A204.1 (cell line): ENCODE data around the gene DLK2.
"Not testable (repeated sequence)": the region's sequence is repeated elsewhere in the genome, so short reads cannot be mapped to it uniquely, and the experiment has no call there.

Experiments used
- FAIRE-seq: peaks from 2 replicates; lab custom pipeline; 2012; peaks lifted over from hg19 to GRCh38; lab: Jason Lieb, UNC

DLK2 gene, protein sequence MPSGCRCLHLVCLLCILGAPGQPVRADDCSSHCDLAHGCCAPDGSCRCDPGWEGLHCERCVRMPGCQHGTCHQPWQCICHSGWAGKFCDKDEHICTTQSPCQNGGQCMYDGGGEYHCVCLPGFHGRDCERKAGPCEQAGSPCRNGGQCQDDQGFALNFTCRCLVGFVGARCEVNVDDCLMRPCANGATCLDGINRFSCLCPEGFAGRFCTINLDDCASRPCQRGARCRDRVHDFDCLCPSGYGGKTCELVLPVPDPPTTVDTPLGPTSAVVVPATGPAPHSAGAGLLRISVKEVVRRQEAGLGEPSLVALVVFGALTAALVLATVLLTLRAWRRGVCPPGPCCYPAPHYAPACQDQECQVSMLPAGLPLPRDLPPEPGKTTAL

DNA sequence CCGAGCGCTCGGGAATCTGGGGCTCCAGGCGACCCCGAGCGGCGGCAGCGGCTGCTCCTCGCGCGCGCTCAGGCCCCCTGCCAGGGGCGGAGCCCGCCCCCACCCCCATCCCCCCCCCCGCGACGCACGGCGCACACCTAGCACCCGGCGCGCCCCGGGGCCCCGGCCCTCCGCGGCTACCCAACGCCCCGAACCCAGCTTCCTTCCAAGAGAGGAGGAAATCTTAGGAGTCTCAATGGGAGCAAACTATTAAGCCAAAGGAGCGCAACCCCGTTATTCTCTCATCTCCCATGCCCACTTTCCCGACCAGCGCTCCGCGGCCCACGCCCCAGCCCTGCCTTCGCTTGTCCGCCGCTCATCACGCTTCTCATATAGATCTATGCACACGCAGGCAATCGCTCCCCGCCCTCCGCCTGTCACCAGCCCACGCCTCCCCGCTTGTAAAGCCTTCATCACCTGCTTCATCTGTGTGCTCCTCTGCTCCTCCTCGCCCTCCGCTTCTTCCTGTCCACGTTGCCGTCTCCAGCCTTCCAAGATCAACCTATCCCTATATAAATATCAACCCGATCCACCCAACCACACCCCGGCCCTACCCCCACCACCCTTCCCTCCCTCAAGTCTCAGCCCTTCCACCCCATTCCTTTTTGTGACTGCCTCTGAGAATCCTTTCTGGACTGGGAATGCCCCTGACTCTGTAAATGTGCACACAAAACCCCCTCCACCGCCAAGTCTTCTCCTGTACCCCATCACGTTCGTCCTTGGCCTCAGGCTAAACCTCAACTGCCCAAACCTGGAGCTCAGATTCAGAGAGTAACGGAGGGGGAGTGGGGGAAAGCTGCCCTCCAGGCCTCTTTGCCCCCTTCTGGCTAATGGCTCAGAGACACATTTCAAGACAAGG lies at the start of gene DLK2:
TSS of gene DLK2 (minus strand) at position 18 of the 898 bp plus-strand sequence. CDS start 723 bp downstream, outside the sequence.
- FAIRE-seq = no peak

DNA sequence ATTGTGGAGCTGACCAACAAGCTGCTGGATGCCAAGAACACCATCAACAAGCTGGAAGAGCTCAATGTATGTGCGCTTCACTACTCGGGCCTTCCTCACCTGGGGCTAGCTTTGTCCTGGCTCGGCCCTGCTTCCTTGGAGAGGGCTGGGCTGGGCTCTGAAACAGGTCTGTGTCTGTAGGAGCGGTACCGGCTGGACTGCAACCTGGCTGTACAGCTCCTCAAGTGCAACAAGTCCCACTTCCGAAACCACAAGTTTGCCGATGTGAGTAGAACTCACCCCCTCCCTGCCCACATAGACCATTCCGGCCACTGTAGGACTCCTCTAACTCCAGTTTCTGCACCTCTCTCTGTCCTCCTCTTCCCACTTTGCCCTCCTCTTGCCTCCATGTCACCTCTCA lies 48.1 kb upstream of the DLK2 start:
- no peak for FAIRE-seq

- no peak for FAIRE-seq
These were observed 47.3 kb upstream of the DLK2 start for GRCh38 chr6:43502666-43503065.

GRCh38 chr6:43500921-43501320 lies 45.6 kb upstream of the DLK2 start:
- no peak for FAIRE-seq

DNA sequence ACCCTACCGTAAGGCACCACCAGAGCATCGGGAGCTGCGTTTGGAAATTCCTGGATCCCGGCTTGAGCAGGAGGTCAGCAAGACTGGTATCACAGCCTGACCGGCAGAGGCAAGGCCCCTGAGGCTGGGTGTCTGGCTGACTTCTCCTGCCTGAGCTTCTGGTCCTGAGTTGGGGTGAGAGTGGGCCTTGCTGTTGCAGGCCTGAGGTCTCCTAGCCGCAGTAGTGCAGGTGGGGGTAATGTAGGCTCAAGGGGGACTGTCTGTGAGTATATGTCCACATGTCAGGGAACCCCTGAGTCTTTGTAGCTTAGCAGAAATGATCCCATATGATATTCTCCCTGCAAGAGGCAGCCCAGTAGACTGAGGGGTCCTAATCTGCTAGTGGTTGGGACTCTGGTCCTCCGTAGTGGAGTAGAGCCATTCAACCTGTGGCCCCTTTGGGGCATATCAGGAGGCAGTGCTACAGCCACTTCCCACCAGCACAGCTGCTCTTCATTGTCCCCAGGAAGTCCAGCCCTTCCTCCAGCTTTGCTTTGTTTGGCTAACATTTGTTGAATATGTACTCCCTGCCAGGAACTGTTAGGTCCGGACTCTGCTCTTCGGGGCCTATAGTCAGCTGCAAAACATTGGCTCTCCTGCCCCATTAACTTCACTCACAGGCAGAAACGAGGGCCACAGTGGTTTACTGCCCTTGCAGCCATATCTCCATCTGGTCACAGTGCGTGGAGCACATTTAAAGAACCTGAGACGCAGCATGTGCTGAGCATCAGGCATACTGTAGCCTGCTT lies 43.9 kb upstream of the DLK2 start:
- FAIRE-seq = no peak

- FAIRE-seq = not testable (repeated sequence)
These were observed 42.9 kb upstream of the DLK2 start for GRCh38 chr6:43498291-43498690.

GRCh38 chr6:43497689-43498088 lies 42.3 kb upstream of the DLK2 start:
- FAIRE-seq = no peak

GRCh38 chr6:43497129-43497396 lies 41.7 kb upstream of the DLK2 start:
- FAIRE-seq = no peak

DNA sequence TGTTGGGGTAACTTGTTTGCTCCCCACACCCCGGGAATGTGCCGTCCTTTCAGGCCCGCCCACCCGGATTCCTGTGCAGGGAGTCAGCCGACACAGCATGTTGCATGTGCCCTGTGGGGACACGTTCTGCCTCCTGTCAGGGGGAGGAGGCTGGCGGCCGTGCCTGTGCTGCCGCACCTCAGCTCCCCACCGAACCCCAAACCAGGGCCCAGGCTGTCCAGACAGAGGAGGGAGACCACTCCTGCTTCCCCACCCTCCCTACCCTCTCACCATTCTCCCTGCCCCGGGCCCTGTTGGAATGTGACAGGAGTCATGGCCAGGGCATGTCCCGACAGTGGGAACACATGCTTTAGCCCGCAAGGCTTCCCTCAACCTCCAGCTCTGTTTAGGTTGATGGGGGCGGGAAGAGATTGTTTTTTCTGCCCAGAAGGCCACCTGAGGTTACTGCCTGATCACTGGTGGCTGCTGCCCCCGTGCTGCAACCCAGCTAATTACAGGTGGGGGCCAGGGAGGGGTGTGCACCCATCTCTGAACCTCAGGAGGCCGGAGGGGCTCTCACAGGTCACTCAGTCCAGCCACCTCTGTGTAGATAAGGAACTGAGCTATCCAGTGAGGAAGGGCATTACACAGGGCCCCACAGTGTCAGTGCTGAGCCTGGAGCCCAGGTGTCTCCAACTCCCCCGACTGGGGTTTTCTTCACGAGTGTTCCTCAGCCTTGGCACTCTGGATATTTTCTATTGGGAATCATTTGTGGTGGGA lies 41.2 kb upstream of the DLK2 start:
- no peak for FAIRE-seq

- no peak for FAIRE-seq
These were observed 40.1 kb upstream of the DLK2 start for GRCh38 chr6:43495409-43495941.

GRCh38 chr6:43494766-43495165 lies 39.4 kb upstream of the DLK2 start:
- no peak for FAIRE-seq

DNA sequence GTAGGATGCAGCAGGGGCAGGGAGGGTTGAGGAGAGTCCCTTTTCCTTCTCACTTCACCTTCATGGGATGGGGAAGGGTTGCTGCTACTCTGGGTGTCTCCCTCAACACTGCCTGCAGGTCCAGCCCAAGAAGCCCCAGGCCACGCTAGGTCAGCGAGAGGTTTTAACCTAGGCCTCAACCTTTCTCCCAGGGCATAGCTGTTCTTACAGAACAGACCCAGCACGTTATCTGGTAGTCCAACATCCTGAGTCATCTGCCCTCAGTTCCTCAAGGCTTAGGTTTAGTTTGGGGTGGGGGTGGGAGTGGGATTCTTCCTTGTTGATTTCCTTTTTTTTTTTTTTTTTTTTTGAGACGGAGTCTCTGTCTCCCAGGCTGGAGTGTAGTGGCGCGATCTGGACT lies 39.0 kb upstream of the DLK2 start:
- FAIRE-seq = no peak

DNA sequence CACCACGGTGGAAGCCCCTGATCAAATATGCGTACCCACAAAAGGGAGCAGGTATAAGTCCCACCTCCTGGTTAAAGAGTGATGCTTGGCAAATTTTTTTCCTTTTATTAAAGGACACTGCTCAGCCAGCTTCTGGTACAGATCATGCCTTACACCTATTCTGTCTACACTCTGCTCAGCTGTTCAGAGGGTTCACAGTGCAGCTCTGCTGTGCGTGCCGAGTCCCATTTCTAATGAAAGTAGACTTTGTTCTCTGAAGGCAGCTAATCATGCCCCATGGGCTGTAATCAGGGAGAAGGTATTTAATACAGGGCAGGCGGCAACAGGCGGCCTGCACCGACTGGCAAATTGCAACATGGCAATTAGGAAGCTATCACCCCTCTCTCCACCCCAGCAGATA lies 38.5 kb upstream of the DLK2 start:
- no peak for FAIRE-seq

DNA sequence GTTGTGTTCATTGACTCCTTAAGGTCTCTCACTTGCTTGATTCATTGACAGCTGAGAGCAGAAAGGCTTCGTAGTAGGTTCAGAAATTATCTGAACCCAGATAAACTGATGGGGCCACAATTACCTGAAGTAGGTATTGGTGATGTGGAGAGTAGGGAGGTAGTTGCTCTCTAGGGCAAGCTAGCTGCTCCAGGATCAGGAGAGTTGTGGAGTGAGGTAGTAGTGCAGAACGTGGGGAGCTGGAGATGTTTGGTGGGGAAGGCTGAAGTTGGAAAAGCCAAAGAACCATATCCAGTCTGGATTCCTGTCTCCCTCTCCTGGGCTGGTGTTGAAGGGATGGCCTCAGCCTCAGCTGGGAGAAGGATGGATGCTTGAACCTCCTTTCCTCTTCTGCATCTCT lies 37.9 kb upstream of the DLK2 start:
- FAIRE-seq = no peak

DNA sequence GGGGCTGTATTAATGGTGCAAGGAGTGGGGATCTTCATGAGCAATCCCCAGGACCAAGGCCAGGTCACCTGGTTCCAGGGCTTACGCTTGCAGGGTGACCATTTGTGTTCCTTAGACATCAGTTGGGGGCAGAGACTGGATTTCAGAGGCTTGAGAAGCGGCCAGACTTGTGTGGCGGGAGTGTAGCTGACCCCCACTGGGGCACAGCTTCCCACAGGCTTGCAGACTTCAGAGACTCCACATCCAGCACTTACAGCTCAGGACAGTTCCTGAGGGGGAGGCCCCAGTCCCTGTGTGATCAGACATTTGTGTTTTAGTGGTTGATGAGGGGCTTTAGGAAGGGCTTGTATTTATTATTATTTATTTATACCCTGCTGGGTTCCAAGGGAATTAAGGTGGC lies 37.3 kb upstream of the DLK2 start:
- FAIRE-seq = no peak

GRCh38 chr6:43491750-43492661 lies 36.7 kb upstream of the DLK2 start:
- no peak for FAIRE-seq

DNA sequence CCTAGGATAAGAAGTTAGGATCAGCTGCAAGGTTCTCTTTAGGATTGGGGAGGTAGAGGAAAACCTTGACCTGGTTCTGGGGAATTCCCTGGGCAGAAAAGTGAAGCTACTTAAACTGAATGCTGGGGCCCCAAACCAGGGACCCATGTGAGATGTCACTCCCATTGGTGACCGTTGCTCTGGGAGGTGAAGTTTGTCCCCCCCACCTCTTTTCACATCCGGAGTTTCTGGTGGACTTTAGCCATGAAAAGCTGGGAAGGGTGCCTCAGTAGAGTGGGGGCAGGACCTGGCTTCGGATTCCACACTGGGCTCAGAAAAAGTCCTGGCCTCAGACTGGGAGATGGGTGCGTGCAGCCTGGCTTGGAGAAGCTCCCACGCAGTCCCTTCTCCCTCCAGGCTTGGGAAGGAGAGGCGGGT lies 35.2 kb upstream of the DLK2 start:
- FAIRE-seq = no peak

DNA sequence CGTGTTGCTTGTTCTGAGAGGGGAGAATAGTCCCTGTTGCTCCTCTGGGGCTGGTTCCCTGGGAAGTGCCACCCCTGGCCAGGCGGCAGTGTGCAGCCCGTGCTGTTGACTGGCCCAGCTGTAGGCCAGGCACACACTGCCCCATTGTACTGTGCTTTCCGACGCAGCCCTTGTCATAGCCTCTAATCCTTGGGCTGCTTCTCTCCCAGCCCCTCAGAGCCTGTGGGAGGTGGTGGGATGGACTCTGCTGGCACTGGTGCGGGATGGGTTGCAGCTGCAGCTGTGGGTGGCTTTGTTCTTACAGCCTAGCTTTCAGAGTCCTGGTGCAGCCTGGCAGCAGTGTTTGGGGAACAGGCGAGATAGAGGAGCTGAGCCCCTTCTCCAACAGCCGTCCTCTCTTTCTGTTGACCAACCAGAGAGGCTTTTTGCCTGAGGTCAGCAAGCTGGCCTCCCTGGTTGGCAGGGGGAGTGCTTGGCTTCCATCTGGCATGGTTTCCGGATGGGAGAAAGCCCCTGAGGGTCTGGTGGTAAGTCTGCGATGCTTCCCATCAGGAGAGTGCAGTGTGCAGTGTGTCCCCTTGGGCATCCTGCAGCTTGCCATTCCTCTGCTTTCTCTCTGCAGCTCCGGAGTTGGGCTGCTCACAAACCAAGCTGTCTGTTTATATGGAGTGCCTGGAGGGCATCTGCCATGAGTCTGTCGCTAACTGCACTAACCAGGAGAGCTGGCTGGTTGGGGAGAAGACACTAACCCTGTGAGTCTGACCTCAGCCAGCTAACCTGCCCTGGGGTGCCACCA lies 34.1 kb upstream of the DLK2 start:
- FAIRE-seq = no peak

GRCh38 chr6:43488667-43489276 lies 33.4 kb upstream of the DLK2 start:
- FAIRE-seq = no peak
